PC-3 (cell line): ENCODE data around the gene PHTF2.

Experiments used
- EZH2 ChIP-seq: fragments of 300-600 bp; sonication (generic); IDR thresholded peaks from one replicate; pipeline ENCODE4 v1.6.1; 2017; ENCODE audit warnings: antibody characterized with exemption, mild to moderate bottlenecking, low read length; ENCODE audit not compliant: unreplicated experiment
- TF ChIP-seq, protein P1 (sequence below): fragments of 300-600 bp; sonication (generic); conservative IDR thresholded peaks from 2 replicates; pipeline ENCODE4 v1.5.1; 2017; ENCODE audit warnings: antibody characterized with exemption, low read depth, mild to moderate bottlenecking, low read length

DNA sequence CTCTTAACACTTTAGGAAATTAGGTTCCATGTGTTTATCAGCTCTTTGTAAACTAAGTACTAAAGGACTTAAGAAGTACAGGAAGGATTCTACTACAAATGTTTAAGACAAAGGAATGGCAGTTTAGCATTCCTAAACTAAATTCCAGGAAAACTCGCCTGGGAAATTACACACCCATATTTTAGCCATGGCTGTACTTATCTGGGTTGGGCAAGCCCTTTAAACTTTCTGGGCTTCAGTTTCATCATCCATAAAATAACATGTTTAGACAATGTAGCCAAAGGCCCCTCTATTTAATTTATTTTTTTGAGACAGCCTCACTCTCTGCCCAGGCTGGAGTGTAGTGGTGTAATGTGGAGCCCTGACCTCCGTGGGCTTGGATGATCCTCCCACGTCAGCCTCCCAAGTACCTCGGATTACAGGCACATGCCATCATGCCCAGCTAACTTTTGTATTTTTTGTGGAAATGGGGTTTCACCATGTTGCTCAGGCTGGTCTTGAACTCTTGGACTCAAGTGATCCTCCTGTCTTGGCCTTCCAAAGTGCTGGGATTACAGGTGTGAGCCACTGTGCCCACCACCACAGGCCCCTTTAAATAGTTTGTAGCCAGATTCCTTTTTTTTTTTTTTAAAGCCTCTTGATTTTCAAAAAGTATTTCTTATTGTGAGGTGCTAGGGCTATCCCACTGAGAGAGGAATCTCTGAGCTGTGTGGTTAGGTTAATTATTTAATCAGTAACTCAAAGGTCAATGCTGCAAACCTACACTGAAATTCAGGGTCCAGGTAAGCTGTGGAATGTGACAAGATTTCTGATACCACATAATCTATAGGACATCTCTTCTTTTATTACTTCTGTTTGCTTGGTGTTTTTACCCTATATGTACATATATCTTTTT, 32.4 kb upstream of the PHTF2 start:
- TF ChIP-seq, protein P1, sequence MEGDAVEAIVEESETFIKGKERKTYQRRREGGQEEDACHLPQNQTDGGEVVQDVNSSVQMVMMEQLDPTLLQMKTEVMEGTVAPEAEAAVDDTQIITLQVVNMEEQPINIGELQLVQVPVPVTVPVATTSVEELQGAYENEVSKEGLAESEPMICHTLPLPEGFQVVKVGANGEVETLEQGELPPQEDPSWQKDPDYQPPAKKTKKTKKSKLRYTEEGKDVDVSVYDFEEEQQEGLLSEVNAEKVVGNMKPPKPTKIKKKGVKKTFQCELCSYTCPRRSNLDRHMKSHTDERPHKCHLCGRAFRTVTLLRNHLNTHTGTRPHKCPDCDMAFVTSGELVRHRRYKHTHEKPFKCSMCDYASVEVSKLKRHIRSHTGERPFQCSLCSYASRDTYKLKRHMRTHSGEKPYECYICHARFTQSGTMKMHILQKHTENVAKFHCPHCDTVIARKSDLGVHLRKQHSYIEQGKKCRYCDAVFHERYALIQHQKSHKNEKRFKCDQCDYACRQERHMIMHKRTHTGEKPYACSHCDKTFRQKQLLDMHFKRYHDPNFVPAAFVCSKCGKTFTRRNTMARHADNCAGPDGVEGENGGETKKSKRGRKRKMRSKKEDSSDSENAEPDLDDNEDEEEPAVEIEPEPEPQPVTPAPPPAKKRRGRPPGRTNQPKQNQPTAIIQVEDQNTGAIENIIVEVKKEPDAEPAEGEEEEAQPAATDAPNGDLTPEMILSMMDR: no peak
- no peak for TF ChIP-seq EZH2
